Neural progenitor cell (in vitro differentiated cells): ENCODE data around the gene PRIMA1. TPM values are rescaled to one million over a fixed set of nuclear protein-coding genes. Genes with fewer than 3 reads are reported as not detected.

Source experiments
- DNase-seq: peaks from one replicate; pipeline ENCODE4 v3.0.0-alpha.2; 2016; ENCODE audit warnings: low spot score
- H2AFZ ChIP-seq: fragments of 200-600 bp; sonication (generic); replicated peaks from 2 replicates; pipeline ENCODE4 v1.6.1; 2016; ENCODE audit warnings: antibody characterized with exemption
- H3F3A ChIP-seq: fragments of 200-600 bp; sonication (generic); 2 replicates; pipeline ENCODE4 v1.6.1; 2016; ENCODE audit warnings: antibody characterized with exemption, low read depth
- H3K27ac ChIP-seq: fragments of 200-600 bp; sonication (generic); 2 replicates; pipeline ENCODE4 v1.5.1; 2016; ENCODE audit warnings: mild to moderate bottlenecking
- H3K27me3 ChIP-seq: fragments of 200-600 bp; sonication (generic); 2 replicates; pipeline ENCODE4 v1.6.1; 2016; ENCODE audit warnings: mild to moderate bottlenecking, moderate library complexity
- H3K36me3 ChIP-seq: fragments of 200-600 bp; sonication (generic); 2 replicates; pipeline ENCODE4 v1.5.1; 2016
- H3K4me1 ChIP-seq: fragments of 200-600 bp; sonication (generic); 2 replicates; pipeline ENCODE4 v1.6.1; 2016; ENCODE audit warnings: mixed run types
- H3K4me2 ChIP-seq: fragments of 200-600 bp; sonication (generic); 2 replicates; pipeline ENCODE4 v1.6.1; 2016
- H3K4me3 ChIP-seq: fragments of 200-600 bp; sonication (generic); 2 replicates; pipeline ENCODE4 v1.5.1; 2016
- H3K79me2 ChIP-seq: fragments of 200-600 bp; sonication (generic); 2 replicates; pipeline ENCODE4 v1.6.1; 2016; ENCODE audit warnings: low read depth
- H3K9ac ChIP-seq: fragments of 200-600 bp; sonication (generic); 2 replicates; pipeline ENCODE4 v1.6.1; 2016
- H3K9me3 ChIP-seq: fragments of 200-600 bp; sonication (generic); 2 replicates; pipeline ENCODE4 v1.5.1; 2016; ENCODE audit warnings: low read depth
- H4K20me1 ChIP-seq: fragments of 200-600 bp; sonication (generic); 2 replicates; pipeline ENCODE4 v1.6.1; 2016; ENCODE audit warnings: low read depth
- H3K27ac Mint-ChIP-seq: 3 replicates; pipeline ENCODE4 v1.8.0; 2021; ENCODE audit warnings: mixed read lengths
- H3K27me3 Mint-ChIP-seq: 2 replicates; pipeline ENCODE4 v1.8.0; 2022; ENCODE audit warnings: low read depth, mild to moderate bottlenecking, inconsistent platforms, moderate library complexity, mixed read lengths; ENCODE audit not compliant: insufficient read depth
- H3K36me3 Mint-ChIP-seq: 3 replicates; pipeline ENCODE4 v1.8.0; 2021; ENCODE audit warnings: mixed read lengths
- H3K4me1 Mint-ChIP-seq: 3 replicates; pipeline ENCODE4 v1.8.0; 2021; ENCODE audit warnings: mixed read lengths
- H3K4me3 Mint-ChIP-seq: 3 replicates; pipeline ENCODE4 v1.8.0; 2021; ENCODE audit warnings: mild to moderate bottlenecking, moderate library complexity, mixed read lengths
- H3K9me3 Mint-ChIP-seq: 3 replicates; pipeline ENCODE4 v1.8.0; 2020; ENCODE audit warnings: mixed read lengths
- CTCF ChIP-seq: fragments of 200-600 bp; sonication (generic); IDR thresholded peaks from 2 replicates; pipeline ENCODE4 v1.5.1; 2017; ENCODE audit warnings: antibody characterized with exemption, mild to moderate bottlenecking
- EZH2 ChIP-seq: fragments of 200-600 bp; sonication (generic); IDR thresholded peaks from 2 replicates; pipeline ENCODE4 v1.6.1; 2017; ENCODE audit warnings: antibody characterized with exemption, mild to moderate bottlenecking, moderate library complexity
- EZH2phosphoT487 ChIP-seq: fragments of 200-600 bp; sonication (generic); IDR thresholded peaks from 2 replicates; pipeline ENCODE4 v1.6.1; 2017; ENCODE audit warnings: antibody characterized with exemption
- total RNA-seq: library from RNA; depleted of rRNA; stranded (reverse); fragments of >200 nt; gene quantifications from 2 replicates; pipeline ENCODE4 v1.2.3, GENCODE V29; 2015; ENCODE audit warnings: low replicate concordance

The PRIMA1 gene
- total RNA-seq, 1 donor from 2014 or later: 2.8 TPM

- Histone ChIP-seq H3K79me2 (no peaks in the 10 kb centered on the region), H3K4me1 (peaks cover 7% of the 10 kb centered on the region), H3K27me3 (no peaks in the 10 kb centered on the region), H2AFZ (no peak overlapping the region), H3K4me2 (no peak overlapping the region), H3K27ac (no peak overlapping the region), H3K36me3 (no peaks in the 10 kb centered on the region), H3K9ac (no peak overlapping the region), H3K9me3 (no peaks in the 10 kb centered on the region), H3K4me3 (no peak overlapping the region), H3F3A (no peaks in the 10 kb centered on the region), H4K20me1 (no peaks in the 10 kb centered on the region)
- Mint-ChIP-seq H3K27me3 (peaks cover 11% of the 10 kb centered on the region), H3K36me3 (no peaks in the 10 kb centered on the region), H3K4me1 (no peaks in the 10 kb centered on the region), H3K9me3 (peaks cover 3% of the 10 kb centered on the region), H3K27ac (peak overlapping the region; percentile 7), H3K4me3 (no peak overlapping the region)
- TF ChIP-seq EZH2phosphoT487 (no peak), CTCF (no peak), EZH2 (no peak)
- DNase-seq: no peak
Observed at GRCh38 chr14:93832081-93832480, 43.8 kb upstream of the PRIMA1 start.

GRCh38 chr14:93830753-93831461 is 42.6 kb upstream of the PRIMA1 start:
- Mint-ChIP-seq H3K36me3 (no peaks in the 10 kb centered on the region), H3K27me3 (peaks cover 11% of the 10 kb centered on the region), H3K4me1 (no peaks in the 10 kb centered on the region), H3K4me3 (no peak overlapping the region), H3K27ac (no peak overlapping the region), H3K9me3 (peaks cover 3% of the 10 kb centered on the region)
- Histone ChIP-seq H4K20me1 (no peaks in the 10 kb centered on the region), H3K4me3 (no peak overlapping the region), H3F3A (no peaks in the 10 kb centered on the region), H3K27ac (no peak overlapping the region), H3K4me1 (peaks cover 7% of the 10 kb centered on the region), H3K4me2 (no peak overlapping the region), H3K9me3 (no peaks in the 10 kb centered on the region), H2AFZ (no peak overlapping the region), H3K9ac (no peak overlapping the region), H3K36me3 (no peaks in the 10 kb centered on the region), H3K79me2 (no peaks in the 10 kb centered on the region), H3K27me3 (no peaks in the 10 kb centered on the region)
- no peak for TF ChIP-seq EZH2phosphoT487
- no peak for TF ChIP-seq EZH2
- no peak for TF ChIP-seq CTCF
- DNase-seq: no peak

GRCh38 chr14:93829839-93830481 is 41.7 kb upstream of the PRIMA1 start:
- H4K20me1 ChIP-seq: no peaks in the 10 kb centered on the region
- Mint-ChIP-seq H3K9me3 (peaks cover 3% of the 10 kb centered on the region), H3K36me3 (no peaks in the 10 kb centered on the region), H3K4me1 (no peaks in the 10 kb centered on the region), H3K27me3 (peaks cover 11% of the 10 kb centered on the region), H3K27ac (no peak overlapping the region), H3K4me3 (no peak overlapping the region)
- no peak for DNase-seq
- no peak overlapping the region for H2AFZ ChIP-seq
- no peaks in the 10 kb centered on the region for H3K27me3 ChIP-seq
- H3K79me2 ChIP-seq: no peaks in the 10 kb centered on the region
- peaks cover 7% of the 10 kb centered on the region for H3K4me1 ChIP-seq
- H3K4me3 ChIP-seq: no peak overlapping the region
- no peaks in the 10 kb centered on the region for H3F3A ChIP-seq
- no peak overlapping the region for H3K9ac ChIP-seq
- H3K36me3 ChIP-seq: no peaks in the 10 kb centered on the region
- H3K4me2 ChIP-seq: no peak overlapping the region
- H3K9me3 ChIP-seq: no peaks in the 10 kb centered on the region
- no peak for TF ChIP-seq CTCF
- TF ChIP-seq EZH2: no peak
- TF ChIP-seq EZH2phosphoT487: no peak
- H3K27ac ChIP-seq: no peak overlapping the region
